Inflammatory macrophage treated with lipopolysaccharide for 4 hours (primary cell): ENCODE data around the gene ABL1.
A peak's percentile ranks its signal among the peaks of the same experiment; 100 is the strongest.

Experiments used
- DNase-seq: peaks from one replicate; pipeline ENCODE4 v3.0.0-alpha.2; 2020

The ABL1 gene

GRCh38 chr9:130852801-130853200, 17.7 kb downstream of the ABL1 start:
- no peak for DNase-seq

DNA sequence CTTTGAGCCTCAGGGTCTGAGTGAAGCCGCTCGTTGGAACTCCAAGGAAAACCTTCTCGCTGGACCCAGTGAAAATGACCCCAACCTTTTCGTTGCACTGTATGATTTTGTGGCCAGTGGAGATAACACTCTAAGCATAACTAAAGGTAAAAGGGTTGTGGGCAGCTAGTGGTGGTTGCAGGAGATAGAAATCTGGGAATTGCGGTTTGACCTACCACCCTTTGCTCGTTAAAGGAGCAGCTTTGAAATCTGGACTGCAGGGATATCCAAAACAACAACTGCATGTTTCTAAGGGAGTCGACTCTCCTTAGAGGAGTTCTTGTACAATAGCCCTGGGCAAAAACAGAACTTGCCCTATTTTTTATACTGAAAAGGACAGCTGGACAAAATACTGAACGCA, 19.0 kb downstream of the ABL1 start:
- DNase-seq = no peak

- no peak for DNase-seq
Measured at GRCh38 chr9:130854835-130855234, 19.8 kb downstream of the ABL1 start.

DNA sequence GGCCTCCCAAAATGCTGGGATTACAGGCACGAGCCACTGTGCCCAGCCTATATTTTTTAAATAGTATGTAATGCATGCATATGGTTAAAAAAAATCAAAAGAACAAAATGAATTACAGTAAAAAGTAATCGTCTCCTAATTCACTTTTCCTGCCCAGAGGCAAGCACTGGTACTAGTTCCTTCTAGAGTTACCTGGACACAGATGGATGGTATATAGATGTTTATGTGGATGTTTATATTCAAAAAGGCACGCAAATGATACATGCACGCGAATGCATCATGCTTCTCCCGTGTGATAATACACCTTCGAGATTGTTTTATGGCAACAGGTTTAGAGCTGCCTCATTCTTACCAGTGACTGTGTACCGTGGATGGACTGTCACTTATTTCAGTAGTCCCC, 21.4 kb downstream of the ABL1 start:
- DNase-seq = no peak

DNA sequence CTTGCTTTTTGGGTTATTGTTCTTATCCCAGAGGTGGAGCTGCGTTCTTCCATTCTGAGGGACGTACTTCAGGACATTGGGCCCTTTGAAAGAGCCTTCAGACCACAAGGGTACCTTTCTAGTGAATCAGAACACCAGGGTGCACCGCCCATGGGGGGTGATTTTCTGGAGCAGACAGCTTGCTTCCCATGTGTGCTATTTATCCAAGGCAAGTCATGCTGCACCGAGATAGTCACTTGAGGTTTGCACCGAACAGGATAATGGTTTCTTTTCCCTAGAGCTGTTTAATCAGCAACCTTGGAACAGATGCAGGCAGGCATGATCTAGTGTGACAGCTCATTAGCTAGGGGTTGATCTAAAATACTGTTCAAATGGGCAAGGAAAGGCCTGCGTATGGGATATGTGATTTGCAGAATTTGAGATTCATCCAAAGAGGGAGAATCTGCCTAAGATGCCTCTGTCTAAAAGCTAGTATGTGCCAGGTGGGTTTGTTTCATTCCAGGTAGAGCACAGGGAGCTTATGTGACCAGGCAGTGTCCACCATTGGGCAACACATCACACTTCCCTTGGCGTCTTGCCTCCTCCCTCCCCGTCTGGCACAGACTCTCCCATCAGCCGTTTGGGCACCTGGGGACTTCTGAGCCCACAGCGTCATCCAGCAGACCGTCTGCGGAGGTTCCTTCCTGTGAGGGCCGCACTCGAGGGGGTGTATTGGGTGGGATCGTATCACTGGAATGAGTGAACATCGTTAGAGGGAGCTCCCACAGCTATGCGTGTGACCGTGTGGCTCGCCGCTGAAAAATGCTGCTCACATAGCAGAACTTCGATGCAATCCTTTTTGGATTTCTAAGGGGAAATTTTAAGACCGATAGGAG, 23.0 kb downstream of the ABL1 start:
- DNase-seq = no peak

DNA sequence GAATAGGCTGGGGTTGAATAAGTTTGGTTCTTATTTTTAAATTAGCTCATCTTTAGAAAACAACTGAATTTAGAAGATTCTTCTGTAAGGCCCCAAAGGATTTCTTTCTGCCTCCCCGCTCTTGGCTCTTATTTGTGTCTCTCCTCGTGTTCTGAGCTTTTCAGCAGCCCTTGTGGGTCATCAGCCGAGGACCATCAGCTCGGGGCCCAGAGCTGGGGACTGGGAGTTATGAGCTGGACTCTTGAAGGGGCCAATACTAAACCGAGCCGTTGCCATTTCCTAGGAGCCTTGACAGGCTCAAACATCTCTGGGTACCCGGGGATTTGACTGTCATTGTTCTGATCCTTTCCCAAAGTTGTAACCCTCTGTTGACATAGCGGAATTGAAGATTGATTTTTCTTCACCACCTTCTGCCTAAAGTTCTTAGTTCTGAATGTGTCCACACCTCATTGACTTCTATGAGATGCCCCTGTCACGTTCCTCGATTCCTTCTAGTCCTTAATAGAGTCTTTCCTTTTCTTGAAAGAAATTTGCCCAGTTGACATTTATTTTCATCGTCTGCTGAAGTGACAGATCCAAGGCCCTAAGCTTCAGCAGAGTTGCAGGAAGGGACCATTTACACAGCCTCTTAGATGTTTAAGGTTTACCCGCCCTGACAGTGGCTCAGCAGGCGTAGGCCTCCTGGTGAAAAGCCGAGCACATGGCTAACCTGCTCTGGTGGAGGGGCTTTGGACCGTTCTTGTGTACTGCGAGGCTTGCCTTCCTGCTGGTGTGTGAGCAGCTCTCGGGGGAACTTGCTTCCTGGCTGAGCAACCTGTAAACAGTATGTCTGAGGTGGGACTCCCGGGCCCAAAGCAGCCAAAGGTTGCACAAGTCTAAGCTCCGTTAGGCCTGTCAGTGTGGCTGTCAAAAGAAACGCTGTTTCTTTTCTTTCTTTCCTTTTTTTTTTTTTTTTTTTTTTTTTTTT, 24.0 kb downstream of the ABL1 start:
- DNase-seq = no peak

DNA sequence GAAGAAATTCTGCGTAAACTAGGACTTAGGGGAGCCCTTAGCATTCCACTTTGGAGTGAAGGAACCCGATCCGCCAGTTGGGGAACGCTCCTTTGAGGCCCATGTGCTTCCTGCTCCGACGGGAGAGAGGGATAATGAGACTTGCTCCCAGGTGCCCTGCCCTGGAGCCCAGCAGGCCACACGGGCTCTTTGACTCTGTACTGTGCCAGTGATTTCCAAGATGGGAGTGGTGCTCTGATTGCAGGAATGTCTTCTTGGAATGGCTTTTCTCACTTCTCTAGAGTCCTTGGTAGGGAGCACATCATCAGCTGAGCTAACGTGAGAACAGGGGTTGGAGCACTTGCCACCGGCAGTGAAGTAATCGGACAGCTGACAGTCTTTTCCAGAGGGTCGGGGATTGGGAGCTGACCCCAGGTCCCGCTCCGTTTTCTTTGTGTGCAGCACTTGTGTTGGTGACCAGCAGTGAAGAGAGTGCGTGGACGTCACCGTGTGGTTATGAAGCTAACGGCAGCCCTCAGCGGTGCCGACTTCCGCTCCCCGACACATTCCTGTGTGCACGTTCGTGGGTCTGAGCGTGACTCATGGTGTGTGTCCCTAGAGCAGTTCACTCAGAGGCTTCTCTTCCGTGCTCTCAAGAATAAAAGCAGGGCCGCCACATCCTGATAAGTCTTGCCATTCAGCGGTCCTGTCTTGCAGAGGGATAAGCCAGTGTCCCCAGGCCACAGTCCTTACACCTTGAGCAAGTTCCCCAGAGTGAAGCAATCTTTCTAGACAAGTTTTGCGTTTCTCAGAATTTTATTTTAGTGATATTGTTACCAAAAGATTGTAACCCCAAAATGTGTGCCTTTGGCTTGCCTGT, 25.6 kb downstream of the ABL1 start:
- DNase-seq = peak; percentile 10

- no peak for DNase-seq
Measured at GRCh38 chr9:130861372-130862180, 26.5 kb downstream of the ABL1 start.

GRCh38 chr9:130862217-130862616, 27.2 kb downstream of the ABL1 start:
- DNase-seq = no peak

- no peak for DNase-seq
Measured at GRCh38 chr9:130862747-130863146, 27.7 kb downstream of the ABL1 start.

GRCh38 chr9:130864541-130864940, 29.5 kb downstream of the ABL1 start:
- no peak for DNase-seq

DNA sequence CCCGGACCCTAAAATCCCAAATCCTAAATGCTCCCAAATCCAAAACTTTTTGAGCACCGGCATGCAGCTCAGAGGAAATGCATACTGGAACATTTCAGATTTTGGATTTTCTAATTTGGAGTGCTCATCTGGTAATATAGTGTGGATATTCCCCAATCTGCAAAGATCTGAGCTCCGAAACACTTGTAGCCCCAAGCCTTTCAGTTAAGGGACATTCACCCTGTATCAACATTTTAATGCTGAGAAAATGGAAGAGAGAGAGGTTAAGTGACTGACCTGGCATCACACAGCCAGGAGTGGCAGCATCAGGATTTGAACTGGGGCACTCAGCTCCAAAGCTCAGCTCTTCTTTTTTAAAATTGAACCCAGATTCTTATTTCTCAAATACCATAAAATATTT, 30.9 kb downstream of the ABL1 start:
- no peak for DNase-seq

- DNase-seq = peak; percentile 68
Measured at GRCh38 chr9:130866474-130866965, 31.5 kb downstream of the ABL1 start.

DNA sequence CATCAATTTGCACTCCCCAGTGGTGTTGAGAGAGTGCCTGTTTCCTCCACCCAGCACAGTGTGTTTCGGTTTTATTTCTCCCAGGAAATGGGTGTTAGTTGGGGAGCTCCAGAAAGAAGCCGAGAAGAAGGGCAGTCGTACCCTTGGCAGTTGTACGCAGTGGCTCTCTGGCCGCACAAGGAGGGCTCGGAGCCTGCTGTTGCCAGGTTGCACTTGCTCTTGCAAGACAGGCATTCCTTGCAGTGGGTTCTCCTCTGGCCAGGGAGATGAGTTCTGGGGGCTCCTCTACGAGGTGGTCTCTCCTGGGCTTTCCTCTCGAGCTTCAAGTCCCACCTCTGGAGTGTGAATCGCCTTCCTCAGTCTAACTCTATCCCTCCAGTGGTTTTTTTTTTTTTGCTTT, 32.5 kb downstream of the ABL1 start:
- no peak for DNase-seq

GRCh38 chr9:130868230-130868629, 33.2 kb downstream of the ABL1 start:
- DNase-seq = no peak

DNA sequence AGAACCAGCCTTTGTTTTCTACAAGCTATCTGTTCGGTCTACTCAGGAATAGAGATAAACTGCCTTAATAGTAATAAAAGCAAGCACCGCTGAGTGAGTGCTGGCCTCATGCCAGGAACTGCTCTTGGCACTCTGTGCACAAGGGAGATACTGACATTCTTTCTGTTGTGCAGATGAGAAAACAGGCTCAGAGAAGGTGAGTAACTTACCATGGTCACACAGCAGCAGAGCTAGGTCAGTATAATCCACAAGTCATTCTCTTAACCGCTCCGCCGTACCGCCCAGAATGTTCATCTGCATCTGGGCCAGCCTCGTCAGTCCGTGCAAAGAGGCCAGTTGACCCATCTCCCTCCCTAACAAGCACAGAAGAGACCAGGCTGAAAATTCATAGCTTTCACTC, 34.2 kb downstream of the ABL1 start:
- DNase-seq = no peak

DNA sequence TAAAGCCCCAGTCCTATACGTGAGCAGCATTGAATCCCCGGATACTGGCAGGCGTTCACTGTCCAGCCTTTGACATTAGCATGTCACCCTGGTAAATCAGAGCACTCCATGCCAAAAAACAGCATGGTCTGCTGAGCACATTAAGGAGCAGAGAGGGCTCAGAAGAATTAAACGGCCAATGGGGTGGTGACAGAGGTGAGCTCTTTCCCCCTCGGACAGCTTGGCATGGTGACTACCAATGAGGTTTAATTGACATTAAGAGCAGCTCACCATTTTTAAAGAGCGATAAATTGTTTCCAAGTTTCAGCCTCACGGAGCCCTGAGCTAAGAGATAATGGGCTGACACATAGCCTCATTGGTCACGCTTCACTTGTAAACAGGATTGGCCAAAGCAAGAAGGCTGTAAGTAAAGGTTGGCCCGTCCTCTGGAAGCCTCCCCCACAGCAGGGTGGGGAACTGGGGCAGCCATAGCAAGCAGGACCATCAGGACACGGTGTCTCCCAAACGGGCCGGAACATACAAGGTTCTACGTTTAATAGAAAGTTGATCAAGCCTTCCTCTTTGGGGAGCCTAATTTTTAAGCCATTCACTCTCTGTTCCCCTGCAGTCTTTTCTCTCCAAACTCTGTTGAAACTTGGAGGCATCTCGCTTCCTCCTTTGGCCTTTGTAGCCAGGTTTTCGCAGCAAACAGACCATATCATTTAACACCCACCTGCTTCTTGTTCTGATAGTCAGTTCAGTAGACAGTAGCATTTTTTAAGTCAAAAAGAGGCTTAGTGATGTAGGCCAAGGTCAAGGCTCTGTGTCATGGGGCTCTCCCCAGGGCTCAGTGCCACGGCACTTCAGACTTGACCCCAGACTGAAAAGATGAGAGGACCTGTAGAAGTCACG, 35.7 kb downstream of the ABL1 start:
- no peak for DNase-seq

DNA sequence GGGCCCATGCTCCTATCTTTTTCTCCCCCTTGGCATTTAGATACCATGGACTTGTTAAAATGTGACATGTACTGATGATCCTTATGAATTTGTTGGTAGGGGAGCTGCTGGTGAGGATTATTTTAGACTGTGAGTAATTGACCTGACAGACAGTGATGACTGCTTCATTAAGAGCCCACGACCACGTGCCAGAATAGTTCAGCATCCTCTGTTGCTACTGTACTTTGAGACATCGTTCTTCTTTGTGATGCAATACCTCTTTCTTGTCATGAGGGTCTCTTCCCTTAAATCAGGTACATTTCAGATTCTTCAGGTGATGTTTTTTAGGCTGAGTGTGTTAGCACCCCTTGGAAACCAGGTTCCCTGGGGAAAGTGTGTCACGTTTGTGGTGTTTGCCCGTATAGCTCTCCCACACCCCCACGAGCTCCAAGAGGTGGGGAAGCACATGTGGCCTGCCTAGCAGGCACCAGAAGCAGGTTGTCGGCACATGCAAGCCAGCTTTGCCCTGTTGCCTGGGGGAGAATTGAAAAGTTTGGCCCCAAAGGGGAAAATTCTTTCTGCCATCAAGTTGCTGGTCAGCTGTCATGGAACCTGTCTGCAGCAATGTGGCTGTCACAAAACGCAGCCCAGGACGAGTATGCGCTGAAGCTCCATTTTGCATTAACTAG, 36.5 kb downstream of the ABL1 start:
- DNase-seq = no peak

- no peak for DNase-seq
Measured at GRCh38 chr9:130872093-130872492, 37.0 kb downstream of the ABL1 start.

- no peak for DNase-seq
Measured at GRCh38 chr9:130872508-130872907, 37.5 kb downstream of the ABL1 start.
